ENCODE data around the gene ZNF285. TPM values are rescaled to one million over a fixed set of nuclear protein-coding genes. Genes with fewer than 3 reads are reported as not detected.

The ZNF285 gene
- total RNA-seq, result 1.6 and 3.2 TPM in 2 replicates

GRCh38 chr19:44401139-44402115 lies at the start of gene ZNF285:
Gene ZNF285 (minus strand): TSS chr19:44401608. CDS start chr19:44397213, 4,395 bp downstream.

GRCh38 chr19:44447916-44448674 lies 46.7 kb upstream of the ZNF285 start, which contains the start of gene ZNF229:
Gene ZNF229 (minus strand): TSS chr19:44448472. CDS start chr19:44442847, 5,625 bp downstream.

GRCh38 chr19:44356383-44357111 lies 44.9 kb downstream of the ZNF285 start, which contains the start of gene ZNF112:
Gene ZNF112 (minus strand): TSS chr19:44356680. CDS start chr19:44340539, 16,141 bp downstream.

Other genes starting within 250 kb of the ZNF285 start
- 23.7 and 23.8 TPM in 2 replicates for gene ZNF226, start 236.5 kb downstream of the ZNF285 start, total RNA-seq
- 8.1 and 10.4 TPM in 2 replicates for gene ZNF227, start 189.1 kb downstream of the ZNF285 start, total RNA-seq
- gene ZNF233, start 141.7 kb downstream of the ZNF285 start, total RNA-seq, result not detected in 2 replicates
- gene ZNF235, start 96.6 kb downstream of the ZNF285 start, total RNA-seq, result 1.4 and 1.5 TPM in 2 replicates
- gene ZNF112, start 44.9 kb downstream of the ZNF285 start, total RNA-seq, result 4.4 and 16.8 TPM in 2 replicates
- 7.0 and 7.4 TPM in 2 replicates for gene ZNF229, start 46.9 kb upstream of the ZNF285 start, total RNA-seq
- gene ZNF180, start 98.9 kb upstream of the ZNF285 start, total RNA-seq, result 4.7 and 7.6 TPM in 2 replicates
- not detected in 2 replicates for gene CEACAM20, start 128.1 kb upstream of the ZNF285 start, total RNA-seq
- not detected in 2 replicates for gene IGSF23, start 212.0 kb upstream of the ZNF285 start, total RNA-seq
- 71.6 and 95.9 TPM in 2 replicates for gene PVR, start 242.3 kb upstream of the ZNF285 start, total RNA-seq

Data from cardiac atrium fibroblast (primary cell).